B cell (primary cell): Measurements from ENCODE around the gene SH3BGRL3. TPM values are rescaled to one million over a fixed set of nuclear protein-coding genes. Genes with fewer than 3 reads are reported as not detected.

ENCODE experiments used
- ATAC-seq: fragments of 200-7000 bp; cut with Tn5 transposase; one replicate; pipeline ENCODE4 v1.10.0; 2021; ENCODE audit warnings: low read depth, mild to moderate bottlenecking, moderate number of reproducible peaks, moderate library complexity
- CTCF ChIA-PET: fragments of 350-600 bp; sonication (Branson Sonifier 250); formaldehyde crosslinking; loops from one replicate; lab custom pipeline; 2021; ENCODE audit warnings: antibody characterized with exemption, inconsistent platforms; lab: Charles Lee
- POLR2A ChIA-PET: fragments of 350-600 bp; sonication (Branson Sonifier 250); formaldehyde crosslinking; loops from one replicate; lab custom pipeline; 2021; ENCODE audit warnings: antibody characterized with exemption; lab: Charles Lee
- DNase-seq: peaks from one replicate; pipeline ENCODE4 v3.0.0; 2013
- H2AFZ ChIP-seq: 2 replicates; pipeline ENCODE4 v1.6.1; 2012; ENCODE audit warnings: mild to moderate bottlenecking, low read depth, low read length; ENCODE audit not compliant: insufficient read depth, poor library complexity, severe bottlenecking
- H3K27ac ChIP-seq, 2 donors: 1 replicate in 1 of 2; 2 replicates in 1 of 2; pipeline ENCODE4 v1.5.1; 2012 to 2013; ENCODE audit warnings: low read length in 2 of 2, mild to moderate bottlenecking in 2 of 2, moderate library complexity in 1 of 2
- H3K27me3 ChIP-seq, 4 experiments: fragments of 200-600 bp in 1 of 4; sonication (generic) in 1 of 4; replicated peaks in 1 of 4; 1 replicate in 2 of 4; 2 replicates in 2 of 4; pipeline versions ENCODE4 v1.6.1 to v1.7.0; 2013 to 2016; ENCODE audit warnings: low read length in 3 of 4, mild to moderate bottlenecking in 2 of 4, mixed read lengths in 1 of 4, moderate library complexity in 1 of 4; ENCODE audit not compliant: insufficient read depth in 4 of 4, control insufficient read depth in 3 of 4; ENCODE audit errors: control extremely low read depth in 1 of 4
- H3K36me3 ChIP-seq, 2 experiments: replicated peaks in 1 of 2; 1 replicate in 1 of 2; 2 replicates in 1 of 2; pipeline versions ENCODE4 v1.6.1 to v1.7.1; 2013; ENCODE audit warnings: low read length in 1 of 2; ENCODE audit not compliant: insufficient read depth in 2 of 2, control insufficient read depth in 1 of 2; ENCODE audit errors: control extremely low read depth in 1 of 2, extremely low read depth in 1 of 2
- H3K4me1 ChIP-seq, 2 donors: fragments of 200-600 bp in 1 of 2; sonication (generic) in 1 of 2; 1 replicate in 1 of 2; 2 replicates in 1 of 2; pipeline versions ENCODE4 v1.5.1 to v1.6.1; 2013 to 2017; ENCODE audit warnings: low read length in 2 of 2; ENCODE audit not compliant: control insufficient read depth in 2 of 2, insufficient read depth in 2 of 2
- H3K4me2 ChIP-seq: replicated peaks from 2 replicates; pipeline ENCODE3; 2012; ENCODE audit warnings: mild to moderate bottlenecking, low read depth, low read length; ENCODE audit not compliant: poor library complexity, severe bottlenecking
- H3K4me3 ChIP-seq, 5 experiments: fragments of 200-600 bp in 1 of 5; sonication (generic) in 1 of 5; 1 replicate in 3 of 5; 2 replicates in 2 of 5; pipeline versions ENCODE4 v1.5.1 to v1.7.0; 2011 to 2016; ENCODE audit warnings: low read length in 4 of 5, mild to moderate bottlenecking in 4 of 5, low read depth in 2 of 5, control low read depth in 1 of 5, moderate library complexity in 1 of 5; ENCODE audit not compliant: insufficient read depth in 1 of 5; ENCODE audit errors: control extremely low read depth in 1 of 5, extremely low read depth in 1 of 5
- H3K79me2 ChIP-seq: fragments of 200-600 bp; sonication (generic); one replicate; pipeline ENCODE4 v1.6.0; 2016; ENCODE audit warnings: low read length; ENCODE audit not compliant: control insufficient read depth, insufficient read depth
- H3K9ac ChIP-seq: fragments of 200-600 bp; sonication (generic); 2 replicates; pipeline ENCODE4 v1.6.1; 2017; ENCODE audit warnings: mild to moderate bottlenecking, low read length, moderate library complexity
- H3K9me3 ChIP-seq, 3 donors: one replicate each; pipeline versions ENCODE4 v1.6.1 to v1.7.1; 2013; ENCODE audit warnings: low read length in 2 of 3; ENCODE audit not compliant: control insufficient read depth in 2 of 3, insufficient read depth in 1 of 3; ENCODE audit errors: control extremely low read depth in 1 of 3
- H4K20me1 ChIP-seq: 2 replicates; pipeline ENCODE4 v1.6.0; 2012; ENCODE audit warnings: mild to moderate bottlenecking, low read length; ENCODE audit not compliant: insufficient read depth, control insufficient read depth, poor library complexity, severe bottlenecking
- H3K27ac Mint-ChIP-seq: one replicate; pipeline ENCODE4 v1.8.0; 2021; ENCODE audit warnings: mixed read lengths
- H3K27me3 Mint-ChIP-seq: one replicate; pipeline ENCODE4 v1.8.0; 2021; ENCODE audit warnings: mixed read lengths
- H3K4me1 Mint-ChIP-seq: one replicate; pipeline ENCODE4 v1.8.0; 2021; ENCODE audit warnings: mixed read lengths
- H3K4me3 Mint-ChIP-seq: one replicate; pipeline ENCODE4 v1.8.0; 2021; ENCODE audit warnings: mixed read lengths
- H3K9me3 Mint-ChIP-seq: one replicate; pipeline ENCODE4 v1.8.0; 2022; ENCODE audit warnings: mixed read lengths; ENCODE audit not compliant: insufficient read depth
- EZH2 ChIP-seq: IDR thresholded peaks from 2 replicates; pipeline ENCODE4 v1.6.1; 2012; ENCODE audit warnings: borderline replicate concordance, low read depth, mild to moderate bottlenecking, moderate library complexity, low read length; ENCODE audit not compliant: insufficient read depth, poor library complexity, severe bottlenecking
- WGBS: methylation state at CpG from one replicate; pipeline ENCODE4 v1.1.5; 2013; ENCODE audit warnings: missing lambda C conversion rate; ENCODE audit not compliant: insufficient coverage; 5-methylcytosine and 5-hydroxymethylcytosine counted together
- intact Hi-C: fragments of 100-400 bp; cut with micrococcal nuclease; formaldehyde crosslinking; loops from one replicate; pipeline ENCODE4 v1.10.0; 2022
- polyA plus RNA-seq: library from polyadenylated mRNA; depleted of rRNA; stranded (reverse); fragments of >200 nt; gene quantifications from 2 replicates; pipeline ENCODE4 v1.2.3, GENCODE V29; 2012
- total RNA-seq, 2 donors: library from RNA; stranded (reverse); fragments of 120-200 nt in 1 of 2; gene quantifications; 1 replicate in 1 of 2; 2 replicates in 1 of 2; pipeline versions ENCODE4 v1.2.3 to v1.2.4, GENCODE V29; 2013 to 2022
- TF ChIP-seq, protein P1 (sequence below): fragments of 200-600 bp; IDR thresholded peaks from one replicate; pipeline ENCODE4 v1.8.0; 2022; ENCODE audit warnings: antibody characterized with exemption, mild to moderate bottlenecking

The SH3BGRL3 gene
- total and polyA plus RNA-seq, 2 donors (not counting 1 experiment from before 2014, with no cell fraction given) = 150 to 232 TPM

DNA sequence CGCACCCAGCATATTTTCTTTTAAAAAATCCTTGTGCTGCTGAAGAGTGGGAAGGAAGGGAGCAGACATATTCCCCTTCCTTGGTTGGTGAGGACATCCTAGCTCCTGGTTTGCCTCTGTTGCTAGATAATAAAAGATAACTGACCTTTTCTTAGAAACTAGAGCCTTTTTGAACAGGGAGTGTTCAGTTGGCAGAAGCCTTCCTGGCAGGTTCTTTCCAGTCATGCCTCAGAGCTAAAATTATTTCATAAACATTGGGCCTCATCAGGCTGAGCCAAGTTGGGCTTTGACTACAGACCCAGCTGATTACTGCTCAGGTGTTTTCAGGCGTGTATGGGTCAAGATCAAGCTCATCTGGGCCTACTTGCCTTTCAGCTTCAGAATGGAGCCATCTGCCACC, 22.7 kb upstream of the SH3BGRL3 start:
- no peak overlapping the region for H3K9ac ChIP-seq
- POLR2A ChIA-PET = no interaction called here
- H3K9me3 Mint-ChIP-seq = no peaks in the 10 kb centered on the region

DNA sequence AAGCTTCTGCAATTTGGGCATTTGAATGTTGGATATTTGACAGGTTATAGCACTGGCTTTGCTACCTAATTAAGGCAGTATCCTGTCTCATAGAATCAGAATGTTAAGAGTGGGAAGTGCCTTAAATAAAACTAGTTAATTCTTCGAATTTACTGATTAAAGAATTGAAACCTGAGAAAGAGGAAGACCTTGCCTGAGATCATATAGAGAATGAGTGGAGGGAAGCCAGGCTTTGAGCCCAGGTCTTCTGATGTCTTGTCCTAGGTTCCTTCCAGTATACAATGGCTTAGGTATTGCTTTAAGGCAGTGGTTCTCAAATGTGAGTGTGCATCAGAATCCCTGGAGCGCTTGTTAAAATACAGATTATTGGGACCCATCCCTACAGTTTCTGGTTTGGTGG, 20.9 kb upstream of the SH3BGRL3 start:
- Histone ChIP-seq H3K4me2 (peak overlapping the region; percentile 3), H3K79me2 (peaks cover 6% of the 10 kb centered on the region), H3K36me3 (peaks cover 0 to 35% of the 10 kb centered on the region in 2 experiments), H3K9me3 (no peaks in the 10 kb centered on the region), H3K4me1 (peaks cover 9 to 18% of the 10 kb centered on the region in 2 donors), H3K27me3 (no peaks in the 10 kb centered on the region), H3K4me3 (no peak overlapping the region), H2AFZ (no peak overlapping the region), H3K9ac (no peak overlapping the region), H4K20me1 (no peaks in the 10 kb centered on the region), H3K27ac (no peak overlapping the region)
- peaks cover 25% of the 10 kb centered on the region for H3K4me1 Mint-ChIP-seq
- no peak overlapping the region for H3K27ac Mint-ChIP-seq
- H3K27me3 Mint-ChIP-seq = no peaks in the 10 kb centered on the region
- H3K4me3 Mint-ChIP-seq = no peak overlapping the region
- 0% methylated on average over 1 of the region's 2 CpGs for WGBS
- CTCF ChIA-PET = interaction anchor here (1.2 kb wide), 1 partner anchor 90 kb away, joined by 4 read pairs; the partner anchor contains the start of genes C1orf232 and ZNF593
- DNase-seq = no peak
- H3K9me3 Mint-ChIP-seq = no peaks in the 10 kb centered on the region
- POLR2A ChIA-PET = no interaction called here
- no peak for ATAC-seq
- intact Hi-C loops = no loop called here
- TF ChIP-seq EZH2 = no peak
- TF ChIP-seq, protein P1, sequence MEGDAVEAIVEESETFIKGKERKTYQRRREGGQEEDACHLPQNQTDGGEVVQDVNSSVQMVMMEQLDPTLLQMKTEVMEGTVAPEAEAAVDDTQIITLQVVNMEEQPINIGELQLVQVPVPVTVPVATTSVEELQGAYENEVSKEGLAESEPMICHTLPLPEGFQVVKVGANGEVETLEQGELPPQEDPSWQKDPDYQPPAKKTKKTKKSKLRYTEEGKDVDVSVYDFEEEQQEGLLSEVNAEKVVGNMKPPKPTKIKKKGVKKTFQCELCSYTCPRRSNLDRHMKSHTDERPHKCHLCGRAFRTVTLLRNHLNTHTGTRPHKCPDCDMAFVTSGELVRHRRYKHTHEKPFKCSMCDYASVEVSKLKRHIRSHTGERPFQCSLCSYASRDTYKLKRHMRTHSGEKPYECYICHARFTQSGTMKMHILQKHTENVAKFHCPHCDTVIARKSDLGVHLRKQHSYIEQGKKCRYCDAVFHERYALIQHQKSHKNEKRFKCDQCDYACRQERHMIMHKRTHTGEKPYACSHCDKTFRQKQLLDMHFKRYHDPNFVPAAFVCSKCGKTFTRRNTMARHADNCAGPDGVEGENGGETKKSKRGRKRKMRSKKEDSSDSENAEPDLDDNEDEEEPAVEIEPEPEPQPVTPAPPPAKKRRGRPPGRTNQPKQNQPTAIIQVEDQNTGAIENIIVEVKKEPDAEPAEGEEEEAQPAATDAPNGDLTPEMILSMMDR = no peak

More for the DNA sequence above, 22.7 kb upstream of the SH3BGRL3 start:
- Histone ChIP-seq H3K4me2 (no peak overlapping the region), H3K9me3 (no peaks in the 10 kb centered on the region), H3K27me3 (no peaks in the 10 kb centered on the region), H3K4me3 (no peak overlapping the region), H3K27ac (no peak overlapping the region), H4K20me1 (no peaks in the 10 kb centered on the region), H3K4me1 (peaks cover 9 to 18% of the 10 kb centered on the region in 2 donors), H3K79me2 (peaks cover 6% of the 10 kb centered on the region), H2AFZ (no peak overlapping the region), H3K36me3 (peaks cover 0 to 25% of the 10 kb centered on the region in 2 experiments)
- WGBS = 94% methylated on average over 1 of the region's 2 CpGs
- no peak for TF ChIP-seq EZH2
- TF ChIP-seq, protein P1 = no peak
- CTCF ChIA-PET = interaction anchor here (0.6 to 1.0 kb wide), 3 partner anchors 13 to 68 kb away, joined by 3 read pairs; no protein-coding TSS in a partner anchor
- Mint-ChIP-seq H3K4me3 (no peak overlapping the region), H3K4me1 (peaks cover 25% of the 10 kb centered on the region), H3K27ac (no peak overlapping the region), H3K27me3 (no peaks in the 10 kb centered on the region)
- ATAC-seq (no peak), DNase-seq (no peak)
- intact Hi-C loops = no loop called here
